Loucy (cell line): ENCODE measurements around the gene FOXD1.

Source experiments
- H2AFZ ChIP-seq: fragments of 200-600 bp; sonication (generic); 2 replicates; pipeline ENCODE4 v1.6.0; 2016; ENCODE audit warnings: antibody characterized with exemption, mild to moderate bottlenecking, low read length, moderate library complexity
- H3F3A ChIP-seq: fragments of 200-600 bp; 2 replicates; pipeline ENCODE4 v1.6.0; 2016; ENCODE audit warnings: antibody characterized with exemption, low read depth, mild to moderate bottlenecking
- H3K27me3 ChIP-seq: fragments of 200-600 bp; sonication (generic); 2 replicates; pipeline ENCODE4 v1.6.1; 2014; ENCODE audit warnings: low read length, mild to moderate bottlenecking; ENCODE audit not compliant: insufficient read depth, poor library complexity, severe bottlenecking
- H3K36me3 ChIP-seq: fragments of 200-600 bp; sonication (generic); 2 replicates; pipeline ENCODE4 v1.6.1; 2016; ENCODE audit warnings: low read length; ENCODE audit not compliant: insufficient read depth
- H3K4me1 ChIP-seq: fragments of 200-600 bp; sonication (generic); 2 replicates; pipeline ENCODE4 v1.5.1; 2014; ENCODE audit warnings: low read length, mild to moderate bottlenecking; ENCODE audit not compliant: insufficient read depth, poor library complexity, severe bottlenecking
- H3K4me2 ChIP-seq: fragments of 200-600 bp; sonication (generic); 2 replicates; pipeline ENCODE4 v1.6.0; 2014; ENCODE audit warnings: antibody characterized with exemption, low read length, low read depth, mild to moderate bottlenecking; ENCODE audit not compliant: poor library complexity, severe bottlenecking
- H3K4me3 ChIP-seq: fragments of 200-600 bp; sonication (generic); 2 replicates; pipeline ENCODE4 v1.5.1; 2014; ENCODE audit warnings: low read length, mild to moderate bottlenecking, mixed read lengths; ENCODE audit not compliant: poor library complexity, severe bottlenecking
- H3K79me2 ChIP-seq: fragments of 200-600 bp; sonication (generic); 2 replicates; pipeline ENCODE4 v1.6.1; 2014; ENCODE audit warnings: low read length; ENCODE audit not compliant: insufficient read depth
- H3K9ac ChIP-seq: fragments of 200-600 bp; sonication (generic); 2 replicates; pipeline ENCODE4 v1.6.0; 2014; ENCODE audit warnings: mild to moderate bottlenecking, low read depth, low read length, moderate library complexity; ENCODE audit not compliant: poor library complexity, severe bottlenecking
- H3K9me2 ChIP-seq: fragments of 200-600 bp; sonication (generic); replicated peaks from 2 replicates; pipeline ENCODE4 v1.6.1; 2016; ENCODE audit warnings: low read depth, low read length, mixed read lengths
- H3K9me3 ChIP-seq: fragments of 200-600 bp; sonication (generic); 2 replicates; pipeline ENCODE4 v1.6.1; 2014; ENCODE audit warnings: mild to moderate bottlenecking, antibody characterized with exemption, low read length, low read depth; ENCODE audit not compliant: insufficient read depth
- H4K20me1 ChIP-seq: fragments of 200-600 bp; sonication (generic); 2 replicates; pipeline ENCODE4 v1.6.0; 2014; ENCODE audit warnings: antibody characterized with exemption, low read length, mild to moderate bottlenecking; ENCODE audit not compliant: insufficient read depth, poor library complexity, severe bottlenecking
- EZH2phosphoT487 ChIP-seq: fragments of 200-600 bp; IDR thresholded peaks from 2 replicates; pipeline ENCODE4 v1.6.1; 2018; ENCODE audit warnings: antibody characterized with exemption, mild to moderate bottlenecking, moderate library complexity, borderline replicate concordance
- TF ChIP-seq, protein P1 (sequence below): fragments of 200-600 bp; sonication (generic); conservative IDR thresholded peaks from 2 replicates; pipeline ENCODE4 v1.5.1; 2014; ENCODE audit warnings: mild to moderate bottlenecking, antibody characterized with exemption, low read length

The FOXD1 gene

DNA sequence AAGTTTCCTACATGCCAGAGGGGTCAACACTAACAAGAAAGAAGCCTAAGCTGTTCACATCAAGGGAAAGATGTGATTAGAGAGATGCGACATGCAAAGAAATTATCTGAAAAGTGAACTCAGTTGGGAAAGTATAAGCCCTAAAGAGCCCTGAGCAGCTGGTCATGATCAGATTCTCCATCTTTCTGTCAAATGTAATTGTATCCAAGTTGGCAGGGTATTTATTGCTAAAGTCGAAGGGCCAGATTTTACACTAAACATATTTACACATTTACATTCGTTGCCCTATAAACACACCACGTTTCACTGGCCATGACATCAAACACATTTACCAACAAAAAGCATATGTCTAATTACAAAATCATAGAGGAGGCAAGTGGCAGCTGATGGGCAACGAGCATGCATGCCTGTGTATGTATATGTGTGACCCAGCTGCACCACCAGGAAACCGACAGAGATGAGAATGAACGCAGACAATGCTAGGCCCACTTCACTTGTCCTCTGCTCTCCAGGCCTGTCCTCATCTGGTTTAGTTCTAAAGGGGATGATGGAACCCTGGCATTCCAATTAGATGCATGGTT is 6.3 kb downstream of the FOXD1 start:
- Histone ChIP-seq H3K9me3 (no peaks in the 10 kb centered on the region), H3K36me3 (no peaks in the 10 kb centered on the region), H3K27me3 (no peaks in the 10 kb centered on the region), H3F3A (no peaks in the 10 kb centered on the region), H3K9ac (no peak overlapping the region), H3K4me2 (no peak overlapping the region), H4K20me1 (no peaks in the 10 kb centered on the region), H2AFZ (no peak overlapping the region), H3K4me3 (no peak overlapping the region), H3K79me2 (no peaks in the 10 kb centered on the region), H3K4me1 (no peaks in the 10 kb centered on the region), H3K9me2 (no peaks in the 10 kb centered on the region)
- no peak for TF ChIP-seq EZH2phosphoT487
- TF ChIP-seq, protein P1, sequence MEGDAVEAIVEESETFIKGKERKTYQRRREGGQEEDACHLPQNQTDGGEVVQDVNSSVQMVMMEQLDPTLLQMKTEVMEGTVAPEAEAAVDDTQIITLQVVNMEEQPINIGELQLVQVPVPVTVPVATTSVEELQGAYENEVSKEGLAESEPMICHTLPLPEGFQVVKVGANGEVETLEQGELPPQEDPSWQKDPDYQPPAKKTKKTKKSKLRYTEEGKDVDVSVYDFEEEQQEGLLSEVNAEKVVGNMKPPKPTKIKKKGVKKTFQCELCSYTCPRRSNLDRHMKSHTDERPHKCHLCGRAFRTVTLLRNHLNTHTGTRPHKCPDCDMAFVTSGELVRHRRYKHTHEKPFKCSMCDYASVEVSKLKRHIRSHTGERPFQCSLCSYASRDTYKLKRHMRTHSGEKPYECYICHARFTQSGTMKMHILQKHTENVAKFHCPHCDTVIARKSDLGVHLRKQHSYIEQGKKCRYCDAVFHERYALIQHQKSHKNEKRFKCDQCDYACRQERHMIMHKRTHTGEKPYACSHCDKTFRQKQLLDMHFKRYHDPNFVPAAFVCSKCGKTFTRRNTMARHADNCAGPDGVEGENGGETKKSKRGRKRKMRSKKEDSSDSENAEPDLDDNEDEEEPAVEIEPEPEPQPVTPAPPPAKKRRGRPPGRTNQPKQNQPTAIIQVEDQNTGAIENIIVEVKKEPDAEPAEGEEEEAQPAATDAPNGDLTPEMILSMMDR: no peak

DNA sequence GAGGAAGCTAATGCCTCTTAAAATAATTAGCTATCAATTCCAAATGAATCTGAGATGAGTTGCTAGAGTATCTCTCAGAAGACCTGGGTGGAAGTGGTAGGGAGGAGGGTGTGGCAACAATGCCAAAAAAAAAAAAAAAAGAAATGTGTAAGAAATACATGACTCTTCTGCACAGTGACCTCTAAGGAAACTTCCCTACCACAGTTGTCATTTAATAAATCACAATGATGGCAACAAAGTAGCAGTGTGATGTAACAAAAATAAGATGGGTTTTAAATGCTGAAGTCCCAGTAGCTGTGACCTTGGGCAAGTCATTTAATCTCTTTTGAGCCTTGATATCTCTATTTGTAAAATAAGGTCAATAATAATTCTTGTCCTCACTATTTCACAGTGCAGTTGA is 7.2 kb downstream of the FOXD1 start:
- Histone ChIP-seq H3K4me1 (no peaks in the 10 kb centered on the region), H3K9me2 (no peaks in the 10 kb centered on the region), H3K27me3 (no peaks in the 10 kb centered on the region), H3F3A (no peaks in the 10 kb centered on the region), H2AFZ (no peak overlapping the region), H4K20me1 (no peaks in the 10 kb centered on the region), H3K4me2 (no peak overlapping the region), H3K36me3 (no peaks in the 10 kb centered on the region), H3K9ac (no peak overlapping the region), H3K79me2 (no peaks in the 10 kb centered on the region), H3K9me3 (no peaks in the 10 kb centered on the region), H3K4me3 (no peak overlapping the region)
- TF ChIP-seq, protein P1: no peak
- no peak for TF ChIP-seq EZH2phosphoT487

DNA sequence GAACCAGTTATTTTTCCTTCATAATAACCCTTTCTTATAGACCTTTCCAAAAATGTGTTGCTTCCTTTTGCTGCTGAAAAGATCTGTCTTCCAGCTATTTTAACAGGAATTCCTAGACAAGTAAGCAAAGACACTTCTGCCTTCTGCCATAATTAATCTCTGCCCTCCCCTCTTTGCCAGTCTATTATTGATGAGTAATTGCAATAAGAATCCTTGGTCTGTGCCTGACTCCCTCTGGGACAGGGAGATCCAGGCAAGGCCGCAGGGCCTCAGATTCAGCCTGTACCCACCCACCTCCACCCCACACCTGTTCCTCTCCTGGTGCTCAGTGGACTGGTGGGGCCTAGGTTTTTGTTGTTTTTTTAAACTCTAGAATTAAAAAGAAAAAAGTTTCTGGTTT is 8.3 kb downstream of the FOXD1 start:
- Histone ChIP-seq H3K9me2 (no peaks in the 10 kb centered on the region), H3K4me1 (no peaks in the 10 kb centered on the region), H3K4me3 (no peak overlapping the region), H3K36me3 (no peaks in the 10 kb centered on the region), H2AFZ (no peak overlapping the region), H3K4me2 (no peak overlapping the region), H3K9ac (no peak overlapping the region), H3K9me3 (no peaks in the 10 kb centered on the region), H3K79me2 (no peaks in the 10 kb centered on the region), H4K20me1 (no peaks in the 10 kb centered on the region), H3F3A (no peaks in the 10 kb centered on the region), H3K27me3 (no peaks in the 10 kb centered on the region)
- TF ChIP-seq EZH2phosphoT487: no peak
- TF ChIP-seq, protein P1: no peak
